GM19239 (cell line): ENCODE measurements around the gene ACADM.
A peak's percentile ranks its signal among the peaks of the same experiment; 100 is the strongest.
"Not testable (repeated sequence)": the region's sequence is repeated elsewhere in the genome, so short reads cannot be mapped to it uniquely, and the experiment has no call there.

Source experiments
- DNase-seq: peaks from one replicate; pipeline ENCODE4 v3.0.0; 2011; ENCODE audit warnings: low spot score; ENCODE audit not compliant: insufficient read length
- FAIRE-seq: peaks from 2 replicates; lab custom pipeline; 2011; peaks lifted over from hg19 to GRCh38; lab: Jason Lieb, UNC

ACADM gene

GRCh38 chr1:75787524-75787923, 63.0 kb downstream of the ACADM start:
- no peak for DNase-seq
- FAIRE-seq, result no peak

GRCh38 chr1:75789988-75790387, 65.5 kb downstream of the ACADM start:
- no peak for DNase-seq
- no peak for FAIRE-seq

- DNase-seq (no peak), FAIRE-seq (no peak)
Observed at GRCh38 chr1:75791022-75791421, 66.5 kb downstream of the ACADM start.

- DNase-seq, result no peak
- peak; percentile 8 for FAIRE-seq
Observed at GRCh38 chr1:75792091-75792490, 67.6 kb downstream of the ACADM start.

- FAIRE-seq (no peak), DNase-seq (no peak)
Observed at GRCh38 chr1:75794382-75794781, 69.9 kb downstream of the ACADM start.

- DNase-seq (no peak), FAIRE-seq (no peak)
Observed at GRCh38 chr1:75795703-75796193, 71.2 kb downstream of the ACADM start.

GRCh38 chr1:75796376-75797272, 72.1 kb downstream of the ACADM start, which contains the start of gene MSH4:
TSS of gene MSH4 (plus strand) at chr1:75796882. CDS start at chr1:75796986, 104 bp downstream.
- peak; percentile 11 for FAIRE-seq
- DNase-seq, result no peak

GRCh38 chr1:75797273-75797588, 72.7 kb downstream of the ACADM start:
- no peak for DNase-seq

GRCh38 chr1:75797606-75798216, 73.2 kb downstream of the ACADM start:
- no peak for DNase-seq
- no peak for FAIRE-seq

More at GRCh38 chr1:75797273-75797588, 72.7 kb downstream of the ACADM start:
- no peak for FAIRE-seq

- not testable (repeated sequence) for DNase-seq, FAIRE-seq
Observed at GRCh38 chr1:75801480-75801879, 77.0 kb downstream of the ACADM start.

- FAIRE-seq, result no peak
Observed at GRCh38 chr1:75808921-75809320, 84.4 kb downstream of the ACADM start.

GRCh38 chr1:75810113-75810512, 85.6 kb downstream of the ACADM start:
- FAIRE-seq, result not testable (repeated sequence)

More at GRCh38 chr1:75808921-75809320, 84.4 kb downstream of the ACADM start:
- no peak for DNase-seq

GRCh38 chr1:75811211-75811981, 86.9 kb downstream of the ACADM start:
- FAIRE-seq (no peak), DNase-seq (no peak)

More at GRCh38 chr1:75810113-75810512, 85.6 kb downstream of the ACADM start:
- DNase-seq, result not testable (repeated sequence)

GRCh38 chr1:75812065-75812464, 87.6 kb downstream of the ACADM start:
- DNase-seq (no peak), FAIRE-seq (no peak)
